ENCODE results near the gene MAPK9.

DNA sequence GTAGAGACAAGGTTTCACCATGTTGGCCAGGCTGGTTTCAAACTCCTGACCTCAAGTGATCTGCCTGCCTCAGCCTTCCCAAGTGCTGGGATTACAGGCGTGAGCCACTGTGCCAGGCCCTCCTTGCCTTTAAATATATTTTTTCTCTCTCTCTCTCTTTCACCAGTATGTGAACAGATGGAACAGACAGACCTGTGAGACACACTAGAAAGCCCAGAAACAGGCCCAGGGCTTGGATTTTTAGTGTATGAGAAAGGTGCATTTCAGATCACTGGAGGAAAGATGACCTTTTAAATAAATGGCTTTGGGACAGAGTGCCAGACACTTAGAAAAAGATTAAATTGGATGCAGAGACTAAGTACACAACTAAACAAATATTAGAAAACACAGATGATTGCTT, 86.0 kb downstream of the MAPK9 start:
- TF ChIP-seq, protein P1, sequence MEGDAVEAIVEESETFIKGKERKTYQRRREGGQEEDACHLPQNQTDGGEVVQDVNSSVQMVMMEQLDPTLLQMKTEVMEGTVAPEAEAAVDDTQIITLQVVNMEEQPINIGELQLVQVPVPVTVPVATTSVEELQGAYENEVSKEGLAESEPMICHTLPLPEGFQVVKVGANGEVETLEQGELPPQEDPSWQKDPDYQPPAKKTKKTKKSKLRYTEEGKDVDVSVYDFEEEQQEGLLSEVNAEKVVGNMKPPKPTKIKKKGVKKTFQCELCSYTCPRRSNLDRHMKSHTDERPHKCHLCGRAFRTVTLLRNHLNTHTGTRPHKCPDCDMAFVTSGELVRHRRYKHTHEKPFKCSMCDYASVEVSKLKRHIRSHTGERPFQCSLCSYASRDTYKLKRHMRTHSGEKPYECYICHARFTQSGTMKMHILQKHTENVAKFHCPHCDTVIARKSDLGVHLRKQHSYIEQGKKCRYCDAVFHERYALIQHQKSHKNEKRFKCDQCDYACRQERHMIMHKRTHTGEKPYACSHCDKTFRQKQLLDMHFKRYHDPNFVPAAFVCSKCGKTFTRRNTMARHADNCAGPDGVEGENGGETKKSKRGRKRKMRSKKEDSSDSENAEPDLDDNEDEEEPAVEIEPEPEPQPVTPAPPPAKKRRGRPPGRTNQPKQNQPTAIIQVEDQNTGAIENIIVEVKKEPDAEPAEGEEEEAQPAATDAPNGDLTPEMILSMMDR (IDR thresholded peaks at IDR 0.05): no peak
- TF ChIP-seq POLR2A (IDR thresholded peaks at IDR 0.05) (no peak), EP300 (IDR thresholded peaks at IDR 0.05) (no peak)
